GM13976 (cell line): ENCODE measurements around the gene SLC25A4.

ENCODE experiments used
- DNase-seq: peaks from one replicate; pipeline ENCODE4 v3.0.0; 2012; ENCODE audit warnings: low spot score
- CTCF ChIP-seq: IDR thresholded peaks from 2 replicates; pipeline ENCODE4 v1.5.1; 2012; ENCODE audit warnings: borderline replicate concordance, mild to moderate bottlenecking; ENCODE audit not compliant: insufficient read depth; ENCODE audit errors: extremely low read depth, missing control alignments, control extremely low read depth
- in situ Hi-C: fragments of 300-500 bp; cut with MboI; formaldehyde crosslinking; loops from one replicate; pipeline ENCODE4 v1.12.0; 2022; ENCODE audit warnings: low sequenced_read_pairs, mixed read lengths, inconsistent platforms; ENCODE audit not compliant: unreplicated experiment

Gene SLC25A4

GRCh38 chr4:185109736-185110135, 33.3 kb upstream of the SLC25A4 start:
- no peak for DNase-seq
- no peak for TF ChIP-seq CTCF
- in situ Hi-C loops: no loop called here

- in situ Hi-C loops: no loop called here
- no peak for TF ChIP-seq CTCF
- DNase-seq: no peak
Measured at GRCh38 chr4:185110375-185110823, 32.7 kb upstream of the SLC25A4 start.

- TF ChIP-seq CTCF: no peak
- no peak for DNase-seq
Measured at GRCh38 chr4:185112104-185112503, 31.0 kb upstream of the SLC25A4 start.

GRCh38 chr4:185113340-185113739, 29.7 kb upstream of the SLC25A4 start:
- TF ChIP-seq CTCF: no peak
- in situ Hi-C loops: no loop called here
- DNase-seq: no peak

More at GRCh38 chr4:185112104-185112503, 31.0 kb upstream of the SLC25A4 start:
- in situ Hi-C loops: no loop called here

- no peak for DNase-seq
- in situ Hi-C loops: no loop called here
- no peak for TF ChIP-seq CTCF
Measured at GRCh38 chr4:185115827-185116232, 27.2 kb upstream of the SLC25A4 start.

GRCh38 chr4:185117300-185117934, 25.6 kb upstream of the SLC25A4 start:
- in situ Hi-C loops: no loop called here
- no peak for DNase-seq
- TF ChIP-seq CTCF: no peak
